ENCODE data around the gene FAF1.

GRCh38 chr1:50416553-50417453 lies 543.3 kb downstream of the FAF1 start:
- TF ChIP-seq, protein P1, sequence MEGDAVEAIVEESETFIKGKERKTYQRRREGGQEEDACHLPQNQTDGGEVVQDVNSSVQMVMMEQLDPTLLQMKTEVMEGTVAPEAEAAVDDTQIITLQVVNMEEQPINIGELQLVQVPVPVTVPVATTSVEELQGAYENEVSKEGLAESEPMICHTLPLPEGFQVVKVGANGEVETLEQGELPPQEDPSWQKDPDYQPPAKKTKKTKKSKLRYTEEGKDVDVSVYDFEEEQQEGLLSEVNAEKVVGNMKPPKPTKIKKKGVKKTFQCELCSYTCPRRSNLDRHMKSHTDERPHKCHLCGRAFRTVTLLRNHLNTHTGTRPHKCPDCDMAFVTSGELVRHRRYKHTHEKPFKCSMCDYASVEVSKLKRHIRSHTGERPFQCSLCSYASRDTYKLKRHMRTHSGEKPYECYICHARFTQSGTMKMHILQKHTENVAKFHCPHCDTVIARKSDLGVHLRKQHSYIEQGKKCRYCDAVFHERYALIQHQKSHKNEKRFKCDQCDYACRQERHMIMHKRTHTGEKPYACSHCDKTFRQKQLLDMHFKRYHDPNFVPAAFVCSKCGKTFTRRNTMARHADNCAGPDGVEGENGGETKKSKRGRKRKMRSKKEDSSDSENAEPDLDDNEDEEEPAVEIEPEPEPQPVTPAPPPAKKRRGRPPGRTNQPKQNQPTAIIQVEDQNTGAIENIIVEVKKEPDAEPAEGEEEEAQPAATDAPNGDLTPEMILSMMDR (IDR thresholded peaks at IDR 0.05) = no peak
- TF ChIP-seq POLR2A (IDR thresholded peaks at IDR 0.05) = no peak
- no peak for TF ChIP-seq POLR2AphosphoS5 (IDR thresholded peaks at IDR 0.05)

Measured in transverse colon (tissue), 4 donors.